Ishikawa (cell line): ENCODE results near the gene ITGB1.

ENCODE experiments used
- CEBPB ChIP-seq: IDR thresholded peaks from 2 replicates; pipeline ENCODE4 v1.6.1; 2012
- CREB1 ChIP-seq: IDR thresholded peaks from 2 replicates; pipeline ENCODE4 v1.6.1; 2012; ENCODE audit warnings: low read depth
- EGR1 ChIP-seq: IDR thresholded peaks from 2 replicates; pipeline ENCODE4 v1.6.1; 2012
- EP300 ChIP-seq: IDR thresholded peaks from 2 replicates; pipeline ENCODE4 v1.6.1; 2012; ENCODE audit warnings: borderline replicate concordance
- FOXM1 ChIP-seq: IDR thresholded peaks from 2 replicates; pipeline ENCODE4 v1.6.1; 2012; ENCODE audit warnings: low read depth, borderline replicate concordance
- MAX ChIP-seq: IDR thresholded peaks from 2 replicates; pipeline ENCODE4 v1.6.1; 2012
- NFIC ChIP-seq: IDR thresholded peaks from 2 replicates; pipeline ENCODE4 v1.6.1; 2012
- RAD21 ChIP-seq: IDR thresholded peaks from 2 replicates; pipeline ENCODE4 v1.6.1; 2012; ENCODE audit warnings: low read depth
- REST ChIP-seq: IDR thresholded peaks from 2 replicates; pipeline ENCODE4 v1.6.1; 2012; ENCODE audit warnings: low read depth, mild to moderate bottlenecking
- TAF1 ChIP-seq: IDR thresholded peaks from 2 replicates; pipeline ENCODE4 v1.6.1; 2012; ENCODE audit warnings: low read depth, mild to moderate bottlenecking
- TCF12 ChIP-seq: IDR thresholded peaks from 2 replicates; pipeline ENCODE4 v1.6.1; 2012; ENCODE audit warnings: low read depth
- TEAD4 ChIP-seq: IDR thresholded peaks from 2 replicates; pipeline ENCODE4 v1.6.1; 2012
- USF1 ChIP-seq: IDR thresholded peaks from 2 replicates; pipeline ENCODE4 v1.6.1; 2012
- YY1 ChIP-seq: IDR thresholded peaks from 2 replicates; pipeline ENCODE4 v1.6.1; 2012; ENCODE audit warnings: low read depth
- ZBTB7A ChIP-seq: IDR thresholded peaks from 2 replicates; pipeline ENCODE4 v1.6.1; 2012; ENCODE audit warnings: low read depth

The ITGB1 gene

GRCh38 chr10:32963096-32963495 lies 5.1 kb upstream of the ITGB1 start:
- TF ChIP-seq TEAD4 (peak; percentile 82), FOXM1 (no peak), YY1 (no peak), TAF1 (no peak), RAD21 (no peak), CREB1 (0 out of 2 replicates have a peak, but pooled peaks have one; percentile 19), USF1 (no peak), CEBPB (no peak), EGR1 (no peak), REST (no peak), ZBTB7A (no peak)

GRCh38 chr10:32962521-32962920 lies 4.5 kb upstream of the ITGB1 start:
- TF ChIP-seq REST (no peak), RAD21 (no peak), CREB1 (no peak), EP300 (no peak), ZBTB7A (no peak), TEAD4 (no peak), TAF1 (no peak), EGR1 (no peak), FOXM1 (no peak), CEBPB (no peak), MAX (no peak)

GRCh38 chr10:32961895-32962369 lies 3.9 kb upstream of the ITGB1 start:
- 0 out of 2 replicates have a peak, but pooled peaks have one; percentile 19 for TF ChIP-seq MAX
- TF ChIP-seq REST = no peak
- no peak for TF ChIP-seq USF1
- TF ChIP-seq EP300 = no peak; the same call in 1 of the 2 replicates
- TF ChIP-seq CREB1 = no peak
- TF ChIP-seq TCF12 = 0 out of 2 replicates have a peak, but pooled peaks have one; percentile 18
- TF ChIP-seq RAD21 = peak; percentile 9; the same call in 1 of the 2 replicates
- no peak for TF ChIP-seq NFIC
- no peak for TF ChIP-seq ZBTB7A
- no peak for TF ChIP-seq TAF1
- TF ChIP-seq YY1 = no peak
- TF ChIP-seq CEBPB = no peak
- TF ChIP-seq TEAD4 = peak; percentile 45; the same call in 1 of the 2 replicates

GRCh38 chr10:32961343-32961894 lies 3.4 kb upstream of the ITGB1 start:
- no peak for TF ChIP-seq TAF1
- TF ChIP-seq MAX = no peak
- no peak for TF ChIP-seq ZBTB7A
- no peak for TF ChIP-seq EGR1
- no peak for TF ChIP-seq TCF12
